ENCODE results near the gene STK33. TPM values are rescaled to one million over a fixed set of nuclear protein-coding genes. Genes with fewer than 3 reads are reported as not detected.

The STK33 gene
- total RNA-seq, 1 donor from 2014 or later: 0.69 TPM

- no peak for DNase-seq
Observed at GRCh38 chr11:8354622-8355415, 239.2 kb downstream of the STK33 start.

GRCh38 chr11:8352876-8353505, 241.0 kb downstream of the STK33 start:
- no peak for DNase-seq

GRCh38 chr11:8352103-8352875, 241.7 kb downstream of the STK33 start:
- no peak for DNase-seq

DNA sequence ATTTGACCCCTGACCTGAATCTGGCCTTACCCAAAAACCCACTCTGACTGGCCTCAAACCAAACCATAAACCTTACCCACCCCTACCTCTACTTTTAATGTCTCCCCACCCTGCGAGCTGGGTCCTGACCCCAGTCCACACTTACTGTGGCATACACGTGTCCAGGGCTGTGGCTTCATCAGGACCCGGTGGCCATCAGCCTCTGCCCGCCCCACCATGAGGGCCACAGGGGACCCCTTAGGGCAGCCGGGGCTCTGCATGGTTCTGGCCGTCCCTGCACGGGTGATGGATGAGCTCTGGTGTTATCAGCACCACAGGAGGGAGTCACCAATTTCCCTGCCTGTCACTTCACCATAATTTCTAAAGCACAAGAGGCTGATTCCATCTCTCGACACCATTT, 242.8 kb downstream of the STK33 start:
- no peak for DNase-seq

- DNase-seq: no peak
Observed at GRCh38 chr11:8347978-8348377, 246.1 kb downstream of the STK33 start.

GRCh38 chr11:8346157-8346755, 247.8 kb downstream of the STK33 start:
- no peak for DNase-seq

GRCh38 chr11:8345179-8345578, 248.8 kb downstream of the STK33 start:
- no peak for DNase-seq

GRCh38 chr11:8344346-8344745, 249.7 kb downstream of the STK33 start:
- no peak for DNase-seq

GRCh38 chr11:8342821-8343681, 251.0 kb downstream of the STK33 start:
- no peak for DNase-seq

GRCh38 chr11:8341996-8342395, 252.0 kb downstream of the STK33 start:
- DNase-seq: no peak

Small RNA genes lying within 50 kb of the gene (small RNA-seq; reads per million reads assigned to genes)
- gene RF00601 (ENCODE audit: low replicate concordance): not detected

Other genes starting within 250 kb of the STK33 start
- 5.1 TPM for gene TRIM66, start 88.4 kb upstream of the STK33 start, total RNA-seq
- 990 TPM for gene RPL27A, start 88.6 kb upstream of the STK33 start, total RNA-seq